ENCODE results near the gene INTS2.
"Not testable (repeated sequence)": the region's sequence is repeated elsewhere in the genome, so short reads cannot be mapped to it uniquely, and the experiment has no call there.

Gene INTS2

DNA sequence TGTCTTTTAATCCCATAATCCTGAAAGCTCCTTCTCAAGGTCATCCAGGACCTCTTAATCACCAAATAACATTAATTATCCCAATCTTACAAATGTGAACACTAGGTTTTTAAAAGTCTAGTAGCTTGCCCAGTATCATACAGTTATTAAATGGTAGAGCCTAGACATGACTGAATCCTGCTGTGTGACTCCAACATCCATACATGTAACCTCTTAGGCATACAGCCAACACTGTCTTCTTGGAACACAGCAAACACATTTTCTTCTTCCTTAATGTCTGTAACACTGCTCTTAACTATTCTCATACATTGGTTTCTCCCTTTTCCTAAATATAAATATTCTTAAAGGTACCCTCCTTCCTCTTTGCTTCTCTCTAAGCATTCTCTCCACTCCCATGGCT is 78.1 kb downstream of the INTS2 start:
- no peak overlapping the region for H3K27ac ChIP-seq
- no peak for DNase-seq (ENCODE audit: low read depth, low spot score)

DNA sequence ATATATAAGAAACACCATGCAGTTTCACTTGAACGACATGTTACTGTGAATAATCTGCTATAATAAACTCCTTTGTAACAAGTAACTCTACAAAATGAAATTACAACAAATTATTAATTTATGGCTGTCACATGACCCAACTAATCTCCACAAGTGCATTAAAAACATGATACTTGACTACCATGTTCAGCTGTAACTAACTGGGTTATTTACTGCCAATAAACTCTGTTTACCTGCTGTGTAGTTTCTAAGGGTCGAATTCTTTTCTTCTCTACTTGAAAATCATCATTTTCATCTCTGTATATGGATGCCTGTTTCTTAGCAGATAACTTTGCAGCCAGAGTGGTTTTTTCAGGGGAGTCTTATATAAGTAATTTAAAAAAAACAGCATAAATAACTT is 78.9 kb downstream of the INTS2 start:
- no peak for DNase-seq (ENCODE audit: low read depth, low spot score)
- no peak overlapping the region for H3K27ac ChIP-seq

DNA sequence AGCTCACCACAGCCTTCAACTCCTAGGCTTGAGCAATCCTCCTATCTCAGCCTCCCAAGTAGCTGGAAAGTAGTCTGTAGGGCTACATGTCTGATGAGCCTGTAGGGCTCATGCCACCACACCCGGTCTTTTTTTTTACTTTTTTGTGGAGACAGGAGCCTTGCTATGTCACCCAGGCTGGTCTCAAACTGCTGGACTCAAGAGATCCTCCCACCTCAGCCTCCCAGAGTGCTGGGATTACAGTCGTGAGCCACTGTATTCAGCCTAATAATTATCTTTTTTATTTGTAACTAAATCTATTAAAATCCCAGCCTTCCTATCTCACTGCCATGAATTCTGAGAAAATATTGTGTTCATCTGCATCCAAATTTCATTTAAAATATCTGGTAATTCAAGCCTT is 79.5 kb downstream of the INTS2 start:
- DNase-seq (ENCODE audit: low read depth, low spot score), result no peak
- no peak overlapping the region for H3K27ac ChIP-seq

DNA sequence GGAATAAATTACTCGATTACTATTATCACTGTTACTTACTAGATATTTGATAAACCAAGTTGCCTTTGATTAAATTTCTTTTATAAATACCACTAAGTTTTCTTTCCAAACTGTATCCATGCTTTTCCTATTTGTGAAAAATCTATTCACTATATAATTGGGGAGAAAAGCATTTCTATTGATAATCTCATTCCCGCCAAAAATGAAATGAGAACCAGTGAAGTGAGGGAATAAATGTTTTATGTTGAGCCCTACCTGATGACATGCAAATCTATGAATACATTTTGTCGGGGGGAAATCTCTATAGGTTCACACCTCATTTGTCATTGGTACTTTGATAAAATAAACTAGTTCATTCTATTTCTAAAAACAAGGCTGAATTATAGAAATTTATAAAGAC is 80.1 kb downstream of the INTS2 start:
- H3K27ac ChIP-seq, result no peak overlapping the region
- no peak for DNase-seq (ENCODE audit: low read depth, low spot score)

DNA sequence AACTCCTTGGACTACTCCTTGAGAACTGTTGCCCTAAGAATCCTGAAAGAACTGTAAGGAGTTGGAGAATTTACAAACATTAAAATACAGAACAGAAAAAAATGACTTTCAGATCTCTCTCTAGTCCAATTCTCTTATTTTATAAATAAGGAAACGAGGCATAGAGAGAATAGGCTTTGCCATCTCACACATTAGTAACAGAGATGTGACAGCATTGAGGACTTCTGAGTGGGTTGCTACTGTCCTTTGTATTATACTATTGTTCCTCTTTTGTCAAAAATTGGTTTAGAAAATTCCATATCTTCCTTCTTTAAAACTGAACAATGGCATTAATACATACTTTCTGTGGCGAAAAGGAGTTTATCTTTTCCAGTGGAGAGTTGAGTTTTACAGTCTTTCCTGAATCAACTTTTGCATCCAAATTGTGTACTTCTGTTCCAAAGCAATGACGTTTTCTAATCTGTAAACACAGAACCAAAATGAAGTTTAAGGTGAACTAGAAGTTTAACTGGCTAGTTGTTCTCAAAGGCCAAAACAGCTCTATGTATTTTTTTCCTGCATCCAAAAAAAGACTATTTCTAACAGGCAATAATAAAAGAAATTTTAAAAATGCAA is 80.9 kb downstream of the INTS2 start:
- no peak for DNase-seq (ENCODE audit: low read depth, low spot score)
- H3K27ac ChIP-seq, result no peak overlapping the region

DNA sequence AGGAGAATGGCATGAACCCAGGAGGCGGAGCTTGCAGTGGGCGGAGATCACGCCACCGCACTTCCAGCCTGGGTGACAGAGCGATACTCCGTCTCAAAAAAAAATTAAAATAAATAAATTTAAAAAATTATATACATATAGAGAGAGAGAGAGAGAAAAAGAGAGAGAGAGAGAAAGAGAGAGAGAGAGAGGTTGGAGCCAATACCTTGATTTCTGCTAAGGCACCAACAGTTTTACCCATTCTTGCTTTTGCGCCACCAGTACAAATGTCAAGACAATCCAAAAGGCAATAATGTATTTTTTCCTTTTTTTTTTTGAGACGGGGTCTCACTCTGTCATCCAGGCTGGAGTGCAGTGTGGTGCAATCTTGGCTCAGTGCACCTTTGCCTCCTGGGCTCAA is 81.7 kb downstream of the INTS2 start:
- DNase-seq (ENCODE audit: low read depth, low spot score), result no peak
- no peak overlapping the region for H3K27ac ChIP-seq

DNA sequence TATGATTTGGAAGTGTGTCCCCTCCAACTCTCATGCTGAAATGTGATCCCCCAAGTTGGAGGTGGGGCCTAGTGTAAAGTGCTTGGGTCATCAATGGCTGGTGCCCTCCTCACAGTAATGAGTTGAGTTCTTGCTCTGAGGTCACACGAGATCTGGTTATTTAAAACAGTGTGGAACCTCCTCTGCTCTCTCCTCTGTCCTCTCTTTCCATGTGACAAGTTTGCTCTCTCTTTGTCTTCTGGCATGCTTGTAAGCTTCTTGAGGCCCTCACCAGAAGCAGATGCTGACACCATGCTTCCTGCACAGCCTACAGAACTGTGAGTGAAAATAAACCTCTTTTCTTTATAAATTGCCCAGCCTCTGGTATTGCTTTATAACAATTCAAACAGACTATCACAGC is 84.3 kb downstream of the INTS2 start:
- no peak overlapping the region for H3K27ac ChIP-seq
- no peak for DNase-seq (ENCODE audit: low read depth, low spot score)

DNA sequence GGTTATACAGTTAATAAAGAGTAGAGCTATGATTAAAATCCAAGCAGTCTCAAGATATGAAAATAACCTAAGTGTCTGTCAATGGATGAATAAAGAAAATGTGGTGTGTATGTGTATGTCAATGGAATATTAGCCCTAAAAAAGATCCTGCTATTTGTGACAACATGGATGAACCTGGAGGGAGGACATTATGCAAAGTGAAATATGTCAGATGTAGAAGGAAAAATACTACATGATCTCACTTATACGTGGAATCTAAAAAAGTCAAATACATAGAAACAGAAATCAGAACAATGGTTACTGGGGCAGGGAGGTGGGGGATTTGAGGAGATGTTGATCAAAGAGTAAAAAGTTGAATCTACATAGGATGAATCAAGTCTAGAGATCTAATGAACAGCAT is 84.9 kb downstream of the INTS2 start:
- DNase-seq (ENCODE audit: low read depth, low spot score), result no peak
- no peak overlapping the region for H3K27ac ChIP-seq

DNA sequence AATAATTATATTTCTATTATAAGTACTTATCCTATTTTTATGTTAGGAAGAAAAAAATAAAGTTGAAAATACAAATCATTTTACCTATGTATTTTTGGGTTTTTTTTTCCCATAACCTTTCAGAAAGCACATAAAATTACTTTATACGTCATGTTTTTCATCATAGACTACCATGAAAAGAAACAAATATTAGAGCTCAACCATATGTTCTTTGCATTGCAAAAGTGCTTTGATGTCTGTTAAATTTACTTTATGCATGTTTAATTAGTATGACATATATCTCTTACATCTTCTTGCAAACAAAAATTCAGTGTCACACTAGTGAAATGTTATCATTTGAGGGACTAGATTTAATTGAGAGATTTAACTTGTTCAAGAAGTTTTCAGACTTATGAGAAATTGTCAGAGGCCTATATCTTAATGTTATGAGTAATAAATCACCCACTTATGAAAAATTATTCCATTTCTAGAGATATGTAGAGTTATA is 88.4 kb downstream of the INTS2 start:
- no peak overlapping the region for H3K27ac ChIP-seq
- DNase-seq (ENCODE audit: low read depth, low spot score), result no peak

DNA sequence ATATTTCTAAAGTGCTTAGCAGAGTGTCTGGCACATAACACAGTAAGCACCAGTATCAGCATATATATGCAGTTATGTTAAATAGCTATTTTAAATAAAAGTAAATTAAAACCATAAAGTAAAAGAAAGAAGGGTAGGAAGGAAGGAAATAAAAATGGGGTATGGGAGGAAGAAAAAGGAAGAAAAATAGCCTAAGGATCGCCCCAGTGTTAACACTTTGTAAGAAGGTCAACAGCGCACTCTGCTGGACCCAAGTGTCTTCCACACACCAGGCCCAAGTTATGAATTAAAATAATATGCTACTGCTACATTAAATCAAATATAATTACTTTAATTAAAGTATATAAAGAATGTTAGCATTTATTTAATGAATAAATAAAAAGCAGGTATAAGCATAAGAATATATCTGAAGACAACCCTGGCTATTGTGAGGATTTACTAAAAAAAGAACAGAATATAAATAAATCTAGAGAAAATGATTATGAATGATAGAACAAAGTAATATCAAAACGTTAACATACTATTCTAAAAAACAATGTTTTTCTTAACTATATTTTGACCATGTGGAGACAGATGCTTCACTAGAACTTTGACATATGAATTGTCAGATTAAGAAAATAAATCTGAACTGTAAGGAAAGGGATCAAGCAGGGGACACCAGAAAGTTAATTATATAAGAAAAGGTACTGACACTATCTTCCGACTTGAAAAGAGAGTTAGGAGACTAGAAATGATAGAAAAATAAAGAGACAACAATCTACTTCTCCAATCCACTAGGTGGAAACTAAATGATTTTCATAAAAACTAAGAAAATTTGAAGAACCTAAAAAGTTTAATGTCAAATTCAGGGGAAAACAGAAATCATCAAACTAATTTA is 90.4 kb downstream of the INTS2 start:
- no peak overlapping the region for H3K27ac ChIP-seq
- peak; percentile 8 for DNase-seq (ENCODE audit: low read depth, low spot score)

DNA sequence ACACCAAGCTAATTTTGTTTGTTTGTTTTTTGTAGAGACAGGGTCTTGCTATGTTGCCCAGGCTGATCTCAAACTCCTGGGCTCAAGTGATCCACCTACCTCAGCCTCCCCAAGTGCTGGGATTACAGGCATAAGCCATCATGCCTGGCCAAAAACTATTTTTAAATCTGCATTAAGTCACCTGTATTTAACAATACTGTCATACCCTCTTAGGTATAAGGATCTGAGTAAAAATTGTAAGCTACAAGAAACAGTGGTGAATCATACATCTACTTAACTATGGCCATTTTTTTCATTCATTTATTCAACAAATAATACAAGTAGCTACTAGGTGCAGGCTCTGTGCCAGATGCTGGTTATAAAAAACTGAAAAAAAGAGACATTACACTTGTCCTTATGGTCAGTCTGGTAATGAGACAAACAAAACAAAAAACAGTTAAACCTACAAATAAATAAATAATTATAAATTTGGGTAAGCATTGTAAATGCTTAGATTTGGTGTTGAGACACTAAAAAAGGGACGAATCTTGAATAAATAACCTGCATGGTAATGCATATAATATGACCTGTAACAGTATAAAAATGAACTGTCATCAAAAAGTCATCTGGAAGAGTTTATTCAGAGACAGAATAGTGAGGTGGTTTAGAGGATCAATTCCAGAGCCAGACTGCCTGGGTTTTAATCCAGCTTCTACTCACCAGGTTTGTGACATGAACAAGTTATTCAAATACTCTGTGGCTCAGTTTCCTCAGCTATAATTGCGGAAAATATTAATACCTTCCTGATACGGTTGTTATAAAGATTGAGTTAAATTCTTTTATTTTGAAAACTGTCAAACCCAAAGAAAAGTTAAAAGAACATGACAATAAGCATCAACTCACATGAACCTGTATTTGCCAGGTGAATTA is 91.3 kb downstream of the INTS2 start:
- H3K27ac ChIP-seq, result no peak overlapping the region
- DNase-seq (ENCODE audit: low read depth, low spot score), result no peak

DNA sequence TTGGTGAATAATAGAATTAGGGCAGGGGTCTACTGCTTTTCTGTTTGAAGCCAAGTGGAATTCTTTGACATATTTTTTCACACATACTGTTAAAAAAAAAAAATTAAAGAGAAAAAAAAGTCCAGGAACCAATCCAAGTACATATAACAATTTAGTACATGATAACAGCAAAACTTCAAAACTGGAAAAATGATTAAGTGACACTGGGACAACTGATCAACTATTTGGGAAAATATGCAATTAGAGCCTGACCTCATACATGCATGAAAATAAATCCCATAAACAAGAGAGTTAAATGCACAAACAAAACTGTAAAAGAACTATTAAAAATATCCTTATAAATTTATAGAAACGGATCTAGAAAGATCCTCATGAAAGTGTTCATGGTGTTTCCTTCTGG is 92.2 kb downstream of the INTS2 start:
- H3K27ac ChIP-seq, result no peak overlapping the region
- DNase-seq (ENCODE audit: low read depth, low spot score), result no peak

DNA sequence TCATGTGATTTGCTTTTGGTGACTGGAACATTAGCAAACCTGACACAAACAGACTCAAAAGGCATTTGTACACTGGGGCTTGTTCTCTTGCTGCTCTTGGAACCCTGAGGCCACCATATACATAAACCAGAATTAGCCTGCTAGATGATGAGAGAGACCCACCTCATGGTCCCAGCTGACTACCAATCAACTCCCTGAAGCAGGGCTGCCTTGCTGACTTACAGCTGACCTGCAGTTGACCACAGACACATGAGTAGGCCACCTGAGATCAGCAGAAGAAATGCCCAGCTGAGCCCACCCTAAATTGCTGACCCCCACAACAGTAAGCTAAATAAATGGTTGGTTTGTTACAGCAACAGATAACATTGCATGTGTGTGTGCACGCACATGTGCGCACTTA is 93.2 kb downstream of the INTS2 start:
- H3K27ac ChIP-seq, result no peak overlapping the region
- no peak for DNase-seq (ENCODE audit: low read depth, low spot score)

DNA sequence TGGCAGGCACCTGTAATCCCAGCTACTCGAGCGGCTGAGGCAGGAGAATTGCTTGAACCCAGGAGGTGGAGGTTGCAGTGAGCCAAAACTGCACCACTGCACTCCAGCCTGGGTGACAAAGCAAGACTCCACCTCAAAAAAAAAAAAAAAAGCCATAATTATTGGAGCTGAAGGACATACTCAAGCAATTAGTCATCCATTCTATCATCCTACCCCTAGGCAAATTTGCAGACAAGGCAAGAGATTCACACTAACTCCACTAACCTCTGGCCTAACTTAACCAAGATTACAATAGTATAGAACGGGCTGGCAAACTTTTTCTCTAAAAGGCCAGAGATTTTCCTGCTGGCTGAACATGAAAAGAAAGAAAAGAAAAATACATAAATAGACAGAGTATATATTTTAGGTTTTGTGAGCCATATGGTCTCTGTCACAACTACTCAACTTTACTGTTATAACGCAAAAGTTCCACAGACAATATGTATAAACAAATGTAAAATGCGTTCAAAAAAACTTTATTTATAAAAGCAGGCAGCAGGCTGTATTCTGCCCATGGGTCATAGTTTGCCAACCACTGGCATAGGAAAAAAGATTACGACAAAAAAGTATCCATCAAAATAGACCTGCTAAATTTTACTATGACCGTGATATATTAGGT is 94.1 kb downstream of the INTS2 start:
- peak; percentile 48 for DNase-seq (ENCODE audit: low read depth, low spot score)
- peak overlapping the region; percentile 19 for H3K27ac ChIP-seq

DNA sequence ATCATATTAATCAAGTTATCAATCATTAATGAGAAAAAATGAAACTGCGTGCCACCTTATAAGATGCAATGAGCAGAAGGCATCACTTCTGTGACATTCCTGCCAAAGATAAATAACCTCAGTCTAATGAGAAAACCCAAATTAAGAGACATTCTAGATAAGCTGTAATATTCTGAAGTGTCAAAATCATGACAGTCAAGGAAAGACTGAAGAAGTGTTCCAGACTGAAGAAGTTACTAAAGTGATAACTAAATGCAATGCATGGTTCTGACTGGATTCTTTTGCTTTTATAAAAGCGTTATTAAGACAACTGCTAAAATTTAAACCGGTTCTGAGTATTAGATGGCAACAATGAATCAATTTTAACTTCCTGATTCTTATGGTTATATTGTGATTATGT is 95.3 kb downstream of the INTS2 start:
- no peak for DNase-seq (ENCODE audit: low read depth, low spot score)

DNA sequence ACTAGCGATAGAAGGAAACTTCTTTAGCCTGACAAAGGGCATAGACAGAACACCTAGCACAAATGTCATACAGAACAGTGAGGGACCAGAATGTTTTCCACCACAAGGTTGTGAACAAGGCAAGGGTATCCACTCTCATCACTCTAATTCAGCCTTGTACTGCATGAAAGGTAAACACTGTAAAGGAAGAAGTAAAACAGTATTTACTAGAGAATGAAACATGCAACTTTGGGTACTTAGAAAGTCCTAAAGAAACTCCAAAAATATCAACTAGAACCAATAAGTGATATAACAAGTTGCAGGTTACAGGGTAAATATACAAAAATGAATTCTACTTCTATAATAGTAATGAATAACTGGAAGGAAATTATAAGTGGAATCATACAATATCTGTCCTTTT is 96.7 kb downstream of the INTS2 start:
- DNase-seq (ENCODE audit: low read depth, low spot score), result no peak
- no peak overlapping the region for H3K27ac ChIP-seq

More for the DNA sequence above, 95.3 kb downstream of the INTS2 start:
- no peak overlapping the region for H3K27ac ChIP-seq

DNA sequence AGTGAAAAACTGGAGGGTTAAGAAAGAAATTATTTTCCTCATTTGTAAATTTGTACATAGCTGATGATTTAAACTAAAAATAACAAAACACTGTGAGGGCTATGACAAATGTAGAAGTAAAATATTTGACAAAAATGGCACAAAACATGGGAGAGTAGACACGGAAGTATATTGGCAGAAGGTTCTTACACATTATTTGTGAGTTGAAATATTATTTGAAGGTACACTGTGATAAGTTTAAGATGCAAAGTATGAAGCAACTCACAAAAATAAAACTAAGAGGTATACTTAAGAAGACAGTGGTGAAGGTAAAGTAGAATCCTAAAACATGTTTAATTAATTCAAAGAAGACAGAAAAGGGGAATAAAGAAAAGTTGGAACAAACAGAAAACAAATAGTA is 99.1 kb downstream of the INTS2 start:
- no peak for DNase-seq (ENCODE audit: low read depth, low spot score)

DNA sequence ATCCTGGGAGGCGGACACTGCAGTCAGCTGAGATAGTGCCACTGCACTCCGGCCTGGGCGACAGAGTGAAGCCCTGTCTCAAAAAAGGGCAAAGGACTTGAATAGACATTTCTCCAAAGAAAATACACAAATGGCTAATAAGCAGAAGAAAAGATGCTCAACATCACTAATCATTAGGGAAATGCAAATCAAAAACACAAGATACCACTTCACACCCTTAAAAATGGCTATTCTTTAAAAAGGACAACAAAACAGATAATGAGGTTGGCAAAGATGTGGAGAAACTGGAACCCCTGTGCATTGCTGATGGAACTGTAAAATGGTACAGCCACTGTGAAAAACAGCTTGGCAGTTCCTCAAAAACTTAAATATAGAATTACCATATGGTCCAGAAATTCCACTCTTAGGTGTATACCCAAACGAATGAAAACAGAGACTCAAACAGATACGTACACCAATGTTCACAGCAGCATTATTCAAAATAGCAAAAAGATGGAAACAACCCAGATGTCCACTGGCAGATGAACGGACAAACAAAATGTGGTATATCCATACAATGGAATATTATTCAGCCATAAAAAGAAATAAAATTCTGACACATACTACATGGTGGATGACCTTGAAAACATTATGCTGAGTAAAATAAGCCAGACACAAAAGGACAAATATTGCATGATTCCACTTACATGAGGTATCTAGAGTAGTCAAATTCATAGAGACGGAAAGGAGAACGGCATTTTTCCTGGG is 100.0 kb downstream of the INTS2 start:
- H3K27ac ChIP-seq, result no peak overlapping the region
- no peak for DNase-seq (ENCODE audit: low read depth, low spot score)

More for the DNA sequence above, 99.1 kb downstream of the INTS2 start:
- H3K27ac ChIP-seq, result no peak overlapping the region

DNA sequence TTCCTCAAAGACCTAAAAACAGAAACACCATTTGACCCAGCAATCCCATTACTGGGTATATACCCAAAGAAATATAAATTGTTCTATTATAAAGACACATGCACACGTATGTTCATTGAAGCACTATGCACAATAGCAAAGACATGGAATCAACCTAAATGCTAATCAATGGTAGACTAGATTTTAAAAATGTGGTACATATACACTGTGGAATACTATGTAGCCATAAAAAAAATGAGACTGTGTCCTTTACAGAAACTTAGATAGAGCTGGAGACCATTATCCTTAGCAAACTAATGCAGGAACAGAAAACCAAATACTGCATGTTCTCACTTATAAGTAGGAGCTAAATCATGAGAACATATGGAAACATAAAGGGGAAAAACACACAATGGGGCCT is 100.9 kb downstream of the INTS2 start:
- not testable (repeated sequence) for DNase-seq (ENCODE audit: low read depth, low spot score); H3K27ac ChIP-seq

DNA sequence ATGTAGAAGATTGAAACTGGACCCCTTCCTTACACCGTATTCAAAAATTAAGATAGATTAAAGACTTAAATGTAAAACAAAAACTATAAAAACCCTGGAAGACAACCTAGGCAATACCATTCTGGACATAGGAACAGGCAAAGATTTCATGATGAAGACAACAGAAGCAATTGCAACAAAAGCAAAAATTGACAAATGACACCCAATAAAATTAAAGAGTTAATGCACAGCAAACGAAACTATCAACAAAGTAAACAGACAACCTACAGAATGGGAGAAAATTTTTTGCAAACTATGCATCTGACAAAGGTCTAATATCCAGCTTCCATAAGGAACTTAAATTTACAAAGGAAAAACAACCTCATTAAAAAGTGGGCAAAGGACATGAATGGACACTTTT is 101.6 kb downstream of the INTS2 start:
- H3K27ac ChIP-seq; DNase-seq (ENCODE audit: low read depth, low spot score): not testable (repeated sequence)
